Trophoblast cell (in vitro differentiated cells and primary cell): ENCODE results near the gene ST3GAL2.

Experiments used
- DNase-seq, 2 donors: peaks; one replicate each; pipeline ENCODE4 v3.0.0-alpha.2; 2016
- H2AFZ ChIP-seq: 2 replicates; pipeline ENCODE4 v1.6.1; 2013; ENCODE audit warnings: low read length, moderate library complexity, mild to moderate bottlenecking; ENCODE audit not compliant: insufficient read depth, poor library complexity
- H2AK5ac ChIP-seq: 2 replicates; pipeline ENCODE4 v1.6.1; 2013; ENCODE audit warnings: mild to moderate bottlenecking, low read length
- H2BK120ac ChIP-seq: 2 replicates; pipeline ENCODE4 v1.6.1; 2013; ENCODE audit warnings: low read length, mild to moderate bottlenecking, moderate library complexity; ENCODE audit not compliant: insufficient read depth, poor library complexity
- H2BK12ac ChIP-seq: 2 replicates; pipeline ENCODE4 v1.6.1; 2013; ENCODE audit warnings: mild to moderate bottlenecking, low read length, moderate library complexity
- H2BK5ac ChIP-seq: 2 replicates; pipeline ENCODE4 v1.6.1; 2013; ENCODE audit warnings: low read length, low read depth, moderate library complexity, mild to moderate bottlenecking; ENCODE audit not compliant: poor library complexity
- H3K14ac ChIP-seq: 2 replicates; pipeline ENCODE4 v1.6.1; 2013; ENCODE audit warnings: mild to moderate bottlenecking, low read length
- H3K18ac ChIP-seq: 2 replicates; pipeline ENCODE4 v1.6.1; 2013; ENCODE audit warnings: mild to moderate bottlenecking, low read length
- H3K23ac ChIP-seq: 2 replicates; pipeline ENCODE4 v1.6.1; 2013; ENCODE audit warnings: low read length
- H3K27ac ChIP-seq: 2 replicates; pipeline ENCODE4 v1.5.1; 2013; ENCODE audit warnings: low read depth, mild to moderate bottlenecking, inconsistent platforms, low read length, moderate library complexity
- H3K27me3 ChIP-seq: 2 replicates; pipeline ENCODE4 v1.6.1; 2013; ENCODE audit warnings: inconsistent platforms, mild to moderate bottlenecking, low read length, moderate library complexity; ENCODE audit not compliant: insufficient read depth
- H3K36me3 ChIP-seq, 2 experiments: 1 replicate in 1 of 2; 2 replicates in 1 of 2; pipeline ENCODE4 v1.6.1; 2013; ENCODE audit warnings: low read length in 2 of 2, mild to moderate bottlenecking in 2 of 2, moderate library complexity in 1 of 2; ENCODE audit not compliant: insufficient read depth in 2 of 2, control insufficient read depth in 1 of 2
- H3K4ac ChIP-seq: 2 replicates; pipeline ENCODE4 v1.6.1; 2013; ENCODE audit warnings: low read depth, mild to moderate bottlenecking, low read length, moderate library complexity
- H3K4me1 ChIP-seq, 2 experiments: 1 replicate in 1 of 2; 2 replicates in 1 of 2; pipeline ENCODE4 v1.6.1; 2013; ENCODE audit warnings: low read length in 2 of 2, mild to moderate bottlenecking in 2 of 2, moderate library complexity in 1 of 2; ENCODE audit not compliant: insufficient read depth in 2 of 2, control insufficient read depth in 1 of 2
- H3K4me2 ChIP-seq: 2 replicates; pipeline ENCODE4 v1.6.1; 2013; ENCODE audit warnings: inconsistent platforms, mild to moderate bottlenecking, low read length, moderate library complexity
- H3K4me3 ChIP-seq: 2 replicates; pipeline ENCODE4 v1.5.1; 2013; ENCODE audit warnings: mild to moderate bottlenecking, low read depth, low read length, inconsistent platforms
- H3K79me1 ChIP-seq: one replicate; pipeline ENCODE4 v1.6.1; 2013; ENCODE audit warnings: low read length
- H3K79me2 ChIP-seq: 2 replicates; pipeline ENCODE4 v1.6.1; 2013; ENCODE audit warnings: low read length, mild to moderate bottlenecking; ENCODE audit not compliant: control insufficient read depth, insufficient read depth, poor library complexity
- H3K9ac ChIP-seq: 2 replicates; pipeline ENCODE4 v1.6.1; 2013; ENCODE audit warnings: mild to moderate bottlenecking, low read length
- H3K9me3 ChIP-seq: 2 replicates; pipeline ENCODE4 v1.6.1; 2013; ENCODE audit warnings: low read depth, mild to moderate bottlenecking, control low read depth, inconsistent platforms, low read length; ENCODE audit not compliant: insufficient read depth
- H4K12ac ChIP-seq: 2 replicates; pipeline ENCODE4 v1.6.1; 2013; ENCODE audit warnings: low read depth, mild to moderate bottlenecking, low read length, moderate library complexity
- H4K8ac ChIP-seq: 2 replicates; pipeline ENCODE4 v1.6.1; 2013; ENCODE audit warnings: low read depth, mild to moderate bottlenecking, low read length, moderate library complexity
- H4K91ac ChIP-seq: one replicate; pipeline ENCODE4 v1.6.1; 2013; ENCODE audit warnings: low read depth, mild to moderate bottlenecking, low read length, moderate library complexity
- WGBS: extraction: QIAGEN DNeasy Blood & Tissue Kit; methylation state at CpG from one replicate; pipeline ENCODE4 v1.1.7; 2013; ENCODE audit warnings: missing lambda C conversion rate; ENCODE audit not compliant: insufficient read length, insufficient coverage; ENCODE audit errors: extremely low coverage; 5-methylcytosine and 5-hydroxymethylcytosine counted together

ST3GAL2 gene

GRCh38 chr16:70345840-70346239 lies 93.1 kb downstream of the ST3GAL2 start:
- Histone ChIP-seq H4K91ac (no peak overlapping the region), H3K36me3 (peaks cover 0 to 3% of the 10 kb centered on the region in 2 experiments), H2BK12ac (no peak overlapping the region), H2AFZ (peak overlapping the region; percentile 37), H4K12ac (peak overlapping the region; percentile 26), H3K9ac (no peak overlapping the region), H3K4me3 (no peak overlapping the region), H2BK120ac (no peak overlapping the region), H4K8ac (peak overlapping the region; percentile 90), H3K4ac (no peak overlapping the region), H3K4me2 (peak overlapping the region; percentile 51), H3K27me3 (no peaks in the 10 kb centered on the region), H3K23ac (no peak overlapping the region), H3K14ac (no peak overlapping the region), H2AK5ac (peak overlapping the region; percentile 68), H2BK5ac (no peak overlapping the region), H3K79me1 (peaks cover 3% of the 10 kb centered on the region), H3K18ac (no peak overlapping the region), H3K9me3 (peaks cover 1% of the 10 kb centered on the region), H3K4me1 (peaks cover 0 to 3% of the 10 kb centered on the region in 2 experiments), H3K79me2 (peaks cover 3% of the 10 kb centered on the region), H3K27ac (no peak overlapping the region)
- WGBS = no CpG with 5 or more reads among the region's 10 CpGs
- no peak for DNase-seq

- no peak overlapping the region for H4K91ac ChIP-seq
- H4K12ac ChIP-seq = no peak overlapping the region
- H3K4me3 ChIP-seq = no peak overlapping the region
- no peaks in the 10 kb centered on the region for H3K27me3 ChIP-seq
- no peak overlapping the region for H2BK5ac ChIP-seq
- H2BK12ac ChIP-seq = no peak overlapping the region
- no peak overlapping the region for H2BK120ac ChIP-seq
- H3K23ac ChIP-seq = no peak overlapping the region
- no peak overlapping the region for H3K27ac ChIP-seq
- peaks cover 3% of the 10 kb centered on the region for H3K79me2 ChIP-seq
- no peak overlapping the region for H3K18ac ChIP-seq
- no peak overlapping the region for H4K8ac ChIP-seq
- H3K14ac ChIP-seq = no peak overlapping the region
- WGBS = no CpG with 5 or more reads among the region's 3 CpGs
- peaks cover 3% of the 10 kb centered on the region for H3K79me1 ChIP-seq
- no peak overlapping the region for H2AFZ ChIP-seq
- H3K4me2 ChIP-seq = no peak overlapping the region
- H3K36me3 ChIP-seq = no peaks in the 10 kb centered on the region
- H3K4me1 ChIP-seq = peaks cover 0 to 3% of the 10 kb centered on the region in 2 experiments
- H2AK5ac ChIP-seq = no peak overlapping the region
- H3K4ac ChIP-seq = no peak overlapping the region
- no peak for DNase-seq
- no peaks in the 10 kb centered on the region for H3K9me3 ChIP-seq
- no peak overlapping the region for H3K9ac ChIP-seq
Measured at GRCh38 chr16:70342016-70342415, 96.9 kb downstream of the ST3GAL2 start.

GRCh38 chr16:70341600-70341999 lies 97.3 kb downstream of the ST3GAL2 start:
- H2AK5ac ChIP-seq = no peak overlapping the region
- no peak for DNase-seq
- WGBS = no CpG with 5 or more reads among the region's 4 CpGs
- H3K36me3 ChIP-seq = no peaks in the 10 kb centered on the region
- H3K9ac ChIP-seq = no peak overlapping the region
- peaks cover 0 to 3% of the 10 kb centered on the region in 2 experiments for H3K4me1 ChIP-seq
- H3K4me2 ChIP-seq = no peak overlapping the region
- no peak overlapping the region for H4K8ac ChIP-seq
- no peak overlapping the region for H2AFZ ChIP-seq
- no peaks in the 10 kb centered on the region for H3K79me2 ChIP-seq
- H3K14ac ChIP-seq = no peak overlapping the region
- no peaks in the 10 kb centered on the region for H3K79me1 ChIP-seq
- no peaks in the 10 kb centered on the region for H3K9me3 ChIP-seq
- H4K12ac ChIP-seq = no peak overlapping the region
- H2BK5ac ChIP-seq = no peak overlapping the region
- H3K27me3 ChIP-seq = no peaks in the 10 kb centered on the region
- no peak overlapping the region for H4K91ac ChIP-seq
- H2BK12ac ChIP-seq = no peak overlapping the region
- H3K4ac ChIP-seq = no peak overlapping the region
- no peak overlapping the region for H2BK120ac ChIP-seq
- no peak overlapping the region for H3K18ac ChIP-seq
- no peak overlapping the region for H3K4me3 ChIP-seq
- no peak overlapping the region for H3K27ac ChIP-seq
- no peak overlapping the region for H3K23ac ChIP-seq

GRCh38 chr16:70337814-70338213 lies 101.1 kb downstream of the ST3GAL2 start:
- Histone ChIP-seq H3K9me3 (no peaks in the 10 kb centered on the region), H3K4me2 (no peak overlapping the region), H3K18ac (no peak overlapping the region), H3K23ac (no peak overlapping the region), H4K8ac (no peak overlapping the region), H3K4ac (no peak overlapping the region), H3K9ac (no peak overlapping the region), H3K4me1 (no peaks in the 10 kb centered on the region), H2AFZ (no peak overlapping the region), H2BK5ac (no peak overlapping the region), H4K91ac (no peak overlapping the region), H4K12ac (no peak overlapping the region), H3K27ac (no peak overlapping the region), H3K79me1 (no peaks in the 10 kb centered on the region), H3K27me3 (no peaks in the 10 kb centered on the region), H3K4me3 (no peak overlapping the region), H2AK5ac (no peak overlapping the region), H2BK12ac (no peak overlapping the region), H3K14ac (no peak overlapping the region), H2BK120ac (no peak overlapping the region), H3K79me2 (no peaks in the 10 kb centered on the region), H3K36me3 (peaks cover 18 to 20% of the 10 kb centered on the region in 2 experiments)
- DNase-seq = no peak
- no CpG with 5 or more reads among the region's 5 CpGs for WGBS
